PFSK-1 (cell line): ENCODE measurements around the gene GSC2.

Experiments
- FOXP2 ChIP-seq: optimal IDR thresholded peaks from 2 replicates; pipeline ENCODE3; 2011; ENCODE audit warnings: borderline replicate concordance, control low read depth, inconsistent platforms; ENCODE audit not compliant: insufficient read depth; ENCODE audit errors: extremely low read length, extremely low read depth
- POLR2AphosphoS5 ChIP-seq: IDR thresholded peaks from 2 replicates; pipeline ENCODE4 v1.6.1; 2012; ENCODE audit warnings: low read depth, mild to moderate bottlenecking, control low read depth, low read length, moderate library complexity
- REST ChIP-seq, 2 experiments: IDR thresholded peaks; 2 replicates each; pipeline versions ENCODE4 v1.6.1 to v1.8.0; 2011 to 2012; ENCODE audit warnings: low read depth in 2 of 2, low read length in 2 of 2, control low read depth in 1 of 2, inconsistent platforms in 1 of 2, mild to moderate bottlenecking in 1 of 2, moderate library complexity in 1 of 2; ENCODE audit not compliant: insufficient read depth in 1 of 2
- SIN3A ChIP-seq: IDR thresholded peaks from 2 replicates; pipeline ENCODE4 v1.6.1; 2012; ENCODE audit warnings: mild to moderate bottlenecking, low read length, moderate library complexity, borderline replicate concordance; ENCODE audit not compliant: insufficient read depth
- TAF1 ChIP-seq: IDR thresholded peaks from 2 replicates; pipeline ENCODE4 v1.6.1; 2012; ENCODE audit warnings: low read length, control low read depth, borderline replicate concordance; ENCODE audit not compliant: insufficient read depth

- TF ChIP-seq POLR2AphosphoS5 (no peak), TAF1 (no peak), REST (IDR thresholded peaks at IDR 0.05; ENCODE audit: insufficient read depth in 1 of 2, low read depth in 2 of 2, low read length in 2 of 2) (no peak), SIN3A (no peak), FOXP2 (no peak)
Observed at GRCh38 chr22:19143212-19143611, 6.9 kb downstream of the GSC2 start.
